DOHH2 (cell line): ENCODE results near the gene NKX2-8.

Source experiments
- EZH2phosphoT487 ChIP-seq: fragments of 200-600 bp; sonication (generic); IDR thresholded peaks from 2 replicates; pipeline ENCODE4 v1.6.1; 2017; ENCODE audit warnings: borderline replicate concordance, mild to moderate bottlenecking, antibody characterized with exemption, low read length, moderate library complexity, mixed read lengths
- TF ChIP-seq, protein P1 (sequence below): fragments of 200-600 bp; sonication (generic); IDR thresholded peaks from one replicate; pipeline ENCODE4 v1.5.1; 2014; ENCODE audit warnings: antibody characterized with exemption, mild to moderate bottlenecking, low read depth, low read length; ENCODE audit not compliant: poor library complexity, severe bottlenecking

DNA sequence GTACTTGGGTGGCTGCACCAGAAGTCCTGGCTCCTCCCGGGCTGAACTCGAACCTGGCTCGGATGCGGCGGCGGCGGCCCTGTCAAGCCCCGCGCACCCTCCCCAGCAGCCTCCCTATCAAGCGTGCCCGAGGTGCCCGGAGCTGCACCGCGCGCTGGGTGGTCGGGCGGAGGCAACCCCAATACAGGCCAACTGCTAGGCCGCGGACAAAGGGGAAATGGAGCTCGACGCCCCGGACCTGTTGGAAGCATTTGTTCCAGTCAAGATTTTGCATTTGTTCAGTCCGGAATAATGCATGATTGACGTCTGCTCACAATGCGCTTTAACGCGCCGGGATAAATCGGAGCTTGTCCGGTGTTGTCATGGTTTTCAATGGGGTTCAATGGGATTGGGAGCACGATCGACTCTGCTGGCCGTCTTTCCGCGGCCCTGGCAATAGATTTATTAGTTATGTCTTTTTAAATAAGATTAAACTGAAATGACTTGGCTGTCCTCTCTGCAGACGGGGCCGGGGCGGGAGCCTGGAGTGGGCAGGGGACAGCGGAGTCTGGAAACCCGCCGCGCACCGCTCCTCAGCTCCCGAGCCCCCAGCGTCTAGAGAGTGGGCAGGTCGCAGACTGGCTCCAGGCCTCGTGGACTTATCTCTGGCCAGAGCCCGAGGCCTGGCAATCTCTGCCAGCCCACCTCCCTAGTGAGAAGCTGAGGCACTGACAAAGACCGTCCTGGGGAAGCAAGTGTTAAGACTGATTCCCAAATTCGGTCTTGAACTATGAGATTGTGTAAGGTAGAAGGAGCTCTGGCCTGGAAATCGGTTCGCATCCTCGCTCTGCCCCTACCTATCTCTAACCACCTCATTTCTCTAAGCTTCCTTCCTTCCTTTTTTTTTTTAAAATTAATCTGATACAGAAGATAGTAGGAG, 1.7 kb upstream of the NKX2-8 start:
- TF ChIP-seq, protein P1, sequence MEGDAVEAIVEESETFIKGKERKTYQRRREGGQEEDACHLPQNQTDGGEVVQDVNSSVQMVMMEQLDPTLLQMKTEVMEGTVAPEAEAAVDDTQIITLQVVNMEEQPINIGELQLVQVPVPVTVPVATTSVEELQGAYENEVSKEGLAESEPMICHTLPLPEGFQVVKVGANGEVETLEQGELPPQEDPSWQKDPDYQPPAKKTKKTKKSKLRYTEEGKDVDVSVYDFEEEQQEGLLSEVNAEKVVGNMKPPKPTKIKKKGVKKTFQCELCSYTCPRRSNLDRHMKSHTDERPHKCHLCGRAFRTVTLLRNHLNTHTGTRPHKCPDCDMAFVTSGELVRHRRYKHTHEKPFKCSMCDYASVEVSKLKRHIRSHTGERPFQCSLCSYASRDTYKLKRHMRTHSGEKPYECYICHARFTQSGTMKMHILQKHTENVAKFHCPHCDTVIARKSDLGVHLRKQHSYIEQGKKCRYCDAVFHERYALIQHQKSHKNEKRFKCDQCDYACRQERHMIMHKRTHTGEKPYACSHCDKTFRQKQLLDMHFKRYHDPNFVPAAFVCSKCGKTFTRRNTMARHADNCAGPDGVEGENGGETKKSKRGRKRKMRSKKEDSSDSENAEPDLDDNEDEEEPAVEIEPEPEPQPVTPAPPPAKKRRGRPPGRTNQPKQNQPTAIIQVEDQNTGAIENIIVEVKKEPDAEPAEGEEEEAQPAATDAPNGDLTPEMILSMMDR, result no peak
- TF ChIP-seq EZH2phosphoT487, result no peak
